GM19438 (cell line): ENCODE results near the gene SMIM14.
"Not testable (repeated sequence)": the region's sequence is repeated elsewhere in the genome, so short reads cannot be mapped to it uniquely, and the experiment has no call there.

Experiments
- ATAC-seq: cut with Tn5 transposase; IDR thresholded peaks from one replicate; pipeline ENCODE4 v1.9.1; 2021; ENCODE audit warnings: low read depth; ENCODE audit not compliant: unreplicated experiment

The SMIM14 gene

GRCh38 chr4:39609454-39609931, 29.2 kb downstream of the SMIM14 start:
- ATAC-seq, result peak; percentile 86

GRCh38 chr4:39608451-39608850, 30.2 kb downstream of the SMIM14 start:
- no peak for ATAC-seq

GRCh38 chr4:39606747-39607146, 31.9 kb downstream of the SMIM14 start:
- ATAC-seq, result no peak

GRCh38 chr4:39597695-39598381, 40.8 kb downstream of the SMIM14 start:
- no peak for ATAC-seq

GRCh38 chr4:39596971-39597370, 41.7 kb downstream of the SMIM14 start:
- ATAC-seq, result no peak

GRCh38 chr4:39591290-39591689, 47.4 kb downstream of the SMIM14 start:
- ATAC-seq, result no peak

- ATAC-seq, result no peak
Observed at GRCh38 chr4:39587881-39588280, 50.8 kb downstream of the SMIM14 start.

- no peak for ATAC-seq
Observed at GRCh38 chr4:39574946-39575345, 63.7 kb downstream of the SMIM14 start.

- no peak for ATAC-seq
Observed at GRCh38 chr4:39571504-39571903, 67.2 kb downstream of the SMIM14 start.

- ATAC-seq, result no peak
Observed at GRCh38 chr4:39571054-39571453, 67.6 kb downstream of the SMIM14 start.

- peak; percentile 47 for ATAC-seq
Observed at GRCh38 chr4:39569209-39569608, 69.5 kb downstream of the SMIM14 start.

GRCh38 chr4:39568805-39569204, 69.9 kb downstream of the SMIM14 start:
- peak; percentile 69 for ATAC-seq

- ATAC-seq, result no peak
Observed at GRCh38 chr4:39565878-39566600, 72.6 kb downstream of the SMIM14 start.

GRCh38 chr4:39563346-39563847, 75.3 kb downstream of the SMIM14 start:
- no peak for ATAC-seq

GRCh38 chr4:39562792-39563191, 75.9 kb downstream of the SMIM14 start:
- no peak for ATAC-seq

- ATAC-seq, result no peak
Observed at GRCh38 chr4:39559626-39560025, 79.0 kb downstream of the SMIM14 start.

- ATAC-seq, result no peak
Observed at GRCh38 chr4:39555472-39555871, 83.2 kb downstream of the SMIM14 start.

GRCh38 chr4:39548425-39549067, 90.1 kb downstream of the SMIM14 start:
- ATAC-seq, result no peak

GRCh38 chr4:39544580-39545315, 93.9 kb downstream of the SMIM14 start:
- no peak for ATAC-seq

GRCh38 chr4:39544080-39544479, 94.6 kb downstream of the SMIM14 start:
- not testable (repeated sequence) for ATAC-seq

GRCh38 chr4:39543034-39543433, 95.6 kb downstream of the SMIM14 start:
- ATAC-seq, result no peak
